Right ventricle myocardium inferior (tissue), 1 donor: ENCODE measurements around the gene PKNOX2. TPM values are rescaled to one million over a fixed set of nuclear protein-coding genes. Genes with fewer than 3 reads are reported as not detected.

ENCODE experiments used
- ATAC-seq: fragments of 200-7000 bp; cut with Tn5 transposase; one replicate; pipeline ENCODE4 v1.9.1; 2020; ENCODE audit warnings: mild to moderate bottlenecking, moderate library complexity
- DNase-seq: peaks from one replicate; pipeline ENCODE4 v3.0.0; 2021; ENCODE audit errors: missing footprints
- intact Hi-C: fragments of 100-400 bp; cut with DNase I; formaldehyde crosslinking; loops from one replicate; pipeline ENCODE4 v1.11.0; 2022
- total RNA-seq: library from RNA; stranded (reverse); fragmentation: NEBNext Ultra II Directional; extraction: Animal tissue kit (Norgen Biotek cat#: 25700); gene quantifications from one replicate; pipeline ENCODE4 v1.2.1, GENCODE V29; 2021
- donor health status: DM: no; HTN: yes; CAD: no; lungs with severe emphysema.

The PKNOX2 gene
- total RNA-seq, 1 donor from 2014 or later = 9.1 TPM

- intact Hi-C loops = no loop called here
- ATAC-seq (no peak), DNase-seq (peak; percentile 67)
These were observed 186.7 kb downstream of the PKNOX2 start for GRCh38 chr11:125351033-125351867.

- peak; percentile 22 for DNase-seq
- no peak for ATAC-seq
- intact Hi-C loops = no loop called here
These were observed 187.3 kb downstream of the PKNOX2 start for GRCh38 chr11:125351868-125352250.

GRCh38 chr11:125356797-125357196 is 192.2 kb downstream of the PKNOX2 start:
- intact Hi-C loops = no loop called here
- DNase-seq (no peak), ATAC-seq (no peak)

GRCh38 chr11:125357551-125357950 is 193.0 kb downstream of the PKNOX2 start:
- DNase-seq (no peak), ATAC-seq (no peak)
- intact Hi-C loops = no loop called here

GRCh38 chr11:125358254-125358840 is 193.8 kb downstream of the PKNOX2 start:
- DNase-seq (no peak), ATAC-seq (no peak)
- intact Hi-C loops = no loop called here

GRCh38 chr11:125359130-125359529 is 194.6 kb downstream of the PKNOX2 start:
- DNase-seq = no peak
- intact Hi-C loops = no loop called here
- ATAC-seq = no peak

GRCh38 chr11:125360066-125360465 is 195.5 kb downstream of the PKNOX2 start:
- no peak for DNase-seq
- intact Hi-C loops = no loop called here
- ATAC-seq = no peak

- no peak for ATAC-seq
- DNase-seq = peak; percentile 40
- intact Hi-C loops = no loop called here
These were observed 199.7 kb downstream of the PKNOX2 start for GRCh38 chr11:125364121-125364826.

- no peak for ATAC-seq
- intact Hi-C loops = no loop called here
- DNase-seq = peak; percentile 25
These were observed 200.8 kb downstream of the PKNOX2 start for GRCh38 chr11:125365196-125365931.

GRCh38 chr11:125367710-125368109 is 203.2 kb downstream of the PKNOX2 start:
- peak; percentile 37 for DNase-seq
- intact Hi-C loops = no loop called here
- ATAC-seq = no peak

- ATAC-seq (no peak), DNase-seq (peak; percentile 18)
- intact Hi-C loops = no loop called here
These were observed 204.2 kb downstream of the PKNOX2 start for GRCh38 chr11:125368757-125369156.

GRCh38 chr11:125369808-125370207 is 205.3 kb downstream of the PKNOX2 start:
- ATAC-seq (no peak), DNase-seq (no peak)
- intact Hi-C loops = no loop called here

- DNase-seq = peak; percentile 64
- intact Hi-C loops = no loop called here
- no peak for ATAC-seq
These were observed 206.2 kb downstream of the PKNOX2 start for GRCh38 chr11:125370561-125371389.

GRCh38 chr11:125371431-125371935 is 206.9 kb downstream of the PKNOX2 start:
- ATAC-seq (no peak), DNase-seq (peak; percentile 23)
- intact Hi-C loops = no loop called here

- ATAC-seq (no peak), DNase-seq (no peak)
- intact Hi-C loops = no loop called here
These were observed 207.5 kb downstream of the PKNOX2 start for GRCh38 chr11:125372088-125372487.

- no peak for DNase-seq
- no peak for ATAC-seq
- intact Hi-C loops = no loop called here
These were observed 208.4 kb downstream of the PKNOX2 start for GRCh38 chr11:125372911-125373310.

GRCh38 chr11:125373426-125374391 is 209.2 kb downstream of the PKNOX2 start:
- DNase-seq (no peak), ATAC-seq (peak; percentile 43)
- intact Hi-C loops = no loop called here
